Heart left ventricle (tissue), 16 donors: ENCODE data around the gene DNPEP. TPM values are rescaled to one million over a fixed set of nuclear protein-coding genes. Genes with fewer than 3 reads are reported as not detected.

Experiments
- ATAC-seq, 4 donors: fragments of 200-7000 bp; cut with Tn5 transposase; one replicate each; pipeline ENCODE4 v1.9.1; 2020 to 2022; ENCODE audit warnings: moderate library complexity in 4 of 4, mild to moderate bottlenecking in 3 of 4, moderate number of reproducible peaks in 1 of 4
- DNase-seq, 5 donors: peaks; one replicate each; pipeline ENCODE4 v3.0.0-alpha.2; 2020
- H3K27ac ChIP-seq, 12 donors: fragments of 200-600 bp; sonication (generic) in 4 of 12; one replicate each; pipeline versions ENCODE4 v1.5.0 to v1.8.0; 2016 to 2022; ENCODE audit warnings: mild to moderate bottlenecking in 2 of 12
- H3K27me3 ChIP-seq, 9 donors: fragments of 200-600 bp; sonication (generic) in 2 of 9; one replicate each; pipeline versions ENCODE4 v1.5.1 to v1.8.0; 2016 to 2022; ENCODE audit warnings: mild to moderate bottlenecking in 3 of 9
- H3K36me3 ChIP-seq, 9 donors: fragments of 200-600 bp; sonication (generic) in 2 of 9; one replicate each; pipeline versions ENCODE4 v1.5.0 to v1.8.0; 2018 to 2022; ENCODE audit warnings: mild to moderate bottlenecking in 2 of 9
- H3K4me1 ChIP-seq, 12 donors: fragments of 200-600 bp; sonication (generic) in 4 of 12; one replicate each; pipeline versions ENCODE4 v1.5.0 to v1.8.0; 2016 to 2022; ENCODE audit warnings: mild to moderate bottlenecking in 3 of 12
- H3K4me3 ChIP-seq, 12 donors: fragments of 200-600 bp; sonication (generic) in 4 of 12; one replicate each; pipeline versions ENCODE4 v1.5.0 to v1.8.0; 2017 to 2022; ENCODE audit warnings: mild to moderate bottlenecking in 9 of 12, moderate library complexity in 4 of 12
- H3K9me3 ChIP-seq, 12 donors: fragments of 200-600 bp; sonication (generic) in 4 of 12; one replicate each; pipeline versions ENCODE4 v1.5.0 to v1.8.0; 2016 to 2022; ENCODE audit warnings: mild to moderate bottlenecking in 1 of 12
- POLR2A ChIP-seq, 2 donors: fragments of 450-650 bp; IDR thresholded peaks; one replicate each; pipeline ENCODE4 v1.6.1; 2017; ENCODE audit warnings: antibody characterized with exemption in 2 of 2, mild to moderate bottlenecking in 2 of 2, moderate library complexity in 2 of 2
- WGBS, 4 donors: extraction: QIAGEN DNeasy Blood & Tissue Kit in 2 of 4; methylation state at CpG; one replicate each; pipeline versions ENCODE4 v1.1.5 to v1.1.7; 2013 to 2018; 5-methylcytosine and 5-hydroxymethylcytosine counted together
- intact Hi-C, 10 donors: fragments of 100-400 bp; cut with DNase I; formaldehyde crosslinking; loops; one replicate each; pipeline versions ENCODE4 v1.11.1 to v1.14.2; 2022
- polyA plus RNA-seq, 2 donors: library from polyadenylated mRNA; stranded (reverse); fragments of 200-250 nt; gene quantifications; one replicate each; pipeline ENCODE4 v1.2.3, GENCODE V29; 2013
- total RNA-seq, 9 donors: library from RNA; depleted of rRNA in 2 of 9; stranded (reverse); fragments of >200 nt in 2 of 9; fragmentation: NEBNext Ultra II Directional in 3 of 9; extraction: Animal tissue kit (Norgen Biotek cat#: 25700) in 3 of 9; gene quantifications; one replicate each; pipeline versions ENCODE4 v1.1.0 to v1.2.4, GENCODE V29; 2016 to 2023
- TF ChIP-seq, protein P1 (sequence below), 12 donors: fragments of 200-600 bp; sonication (generic) in 4 of 12; IDR thresholded peaks; one replicate each; pipeline versions ENCODE4 v1.5.0 to v1.8.0; 2018 to 2022; ENCODE audit warnings: antibody characterized with exemption in 12 of 12, mild to moderate bottlenecking in 5 of 12
- donor health status: ischemic (EF 13 %, LVEDD 7.1; RV severe dilation, severe dysfunction).
- donor health status: healthy with polysubstance abuse.
- donor health status: DM: no; HTN: yes; CAD: no.
- donor health status: DM: no; HTN: no; CAD: no.
- donor health status: ischemic (EF 25% LVEDD 6.9; RV normal size, moderate dysfunction).
- donor health status: ischemic (EF 25% LVEDD 5.7; RV mildly dilated, moderate dysfunction).
- donor health status: healthy.
- donor health status: DM: yes; HTN: yes; CAD: no.
- donor health status: ischemic (EF 35%, LVEDD 5.7; RV mildly dilated, moderate dysfunction).
- donor health status: nonischemic (EF 11% LVEDD 7.7; RV severe dilation, severe dysfunction).
- donor health status: DM: yes; HTN: yes; CAD: no.
- donor health status: PGD.
- donor health status: ischemic (EF 29% LVEDD 5.4; RV normal size, mild dysfunction).
- donor health status: nonischemic (EF 23%, LVEDD 6.1; RV moderate dilation, normal function).

Gene DNPEP
- total and polyA plus RNA-seq, 11 donors = 61.3 to 101 (median 71.8) TPM

DNA sequence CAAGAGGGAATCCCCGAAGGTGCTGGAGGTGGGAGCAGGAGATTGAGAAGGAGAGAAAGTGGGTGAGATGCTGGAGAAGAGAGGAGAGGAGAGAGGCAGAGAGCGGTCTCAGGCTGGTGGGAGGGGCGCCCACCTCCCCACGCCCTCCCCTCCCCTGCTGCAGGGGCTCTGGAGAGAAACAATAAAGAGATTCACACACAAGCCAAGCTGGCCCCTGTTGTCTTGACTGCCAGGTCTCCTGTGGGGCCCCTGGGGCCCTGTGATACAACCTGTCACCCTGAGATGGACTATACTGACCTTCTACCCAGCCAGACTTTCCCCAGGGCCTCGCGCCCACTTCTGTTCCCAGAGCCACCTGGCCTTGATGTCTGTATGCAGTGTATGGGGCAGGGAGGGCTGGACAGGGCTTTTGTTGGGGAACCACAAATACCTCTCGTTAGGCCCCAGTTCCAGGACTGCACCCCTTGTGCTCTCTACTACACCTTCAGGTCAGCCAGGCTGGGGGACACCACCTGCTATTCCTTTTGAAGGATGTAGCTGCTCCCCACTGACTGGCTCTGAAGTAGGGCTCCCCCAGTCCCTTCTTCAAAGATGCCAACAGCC lies 38.9 kb upstream of the DNPEP start:
- intact Hi-C loops = loop anchor here in 1 of 10 donors (10.0 kb wide), 1 partner anchor 208 kb away; no protein-coding TSS in a partner anchor
- peak overlapping the region in 9 of 12 donors; percentile 10 to 99 (median 96) for H3K27ac ChIP-seq
- DNase-seq (peak in 1 of 5 donors; percentile 32), ATAC-seq (peak in 2 of 4 donors; percentile 1 to 2)
- H3K27me3 ChIP-seq = no peaks in the 10 kb centered on the region
- H3K9me3 ChIP-seq = no peaks in the 10 kb centered on the region
- 62 to 85% (median 70%) methylated on average over 7 of the region's 7 CpGs for WGBS, 4 donors
- H3K36me3 ChIP-seq = peaks cover 0 to 59% (median 23%) of the 10 kb centered on the region in 9 donors
- no peak overlapping the region for H3K4me3 ChIP-seq
- peaks cover 0 to 26% (median 0%) of the 10 kb centered on the region in 12 donors for H3K4me1 ChIP-seq
- TF ChIP-seq, protein P1, sequence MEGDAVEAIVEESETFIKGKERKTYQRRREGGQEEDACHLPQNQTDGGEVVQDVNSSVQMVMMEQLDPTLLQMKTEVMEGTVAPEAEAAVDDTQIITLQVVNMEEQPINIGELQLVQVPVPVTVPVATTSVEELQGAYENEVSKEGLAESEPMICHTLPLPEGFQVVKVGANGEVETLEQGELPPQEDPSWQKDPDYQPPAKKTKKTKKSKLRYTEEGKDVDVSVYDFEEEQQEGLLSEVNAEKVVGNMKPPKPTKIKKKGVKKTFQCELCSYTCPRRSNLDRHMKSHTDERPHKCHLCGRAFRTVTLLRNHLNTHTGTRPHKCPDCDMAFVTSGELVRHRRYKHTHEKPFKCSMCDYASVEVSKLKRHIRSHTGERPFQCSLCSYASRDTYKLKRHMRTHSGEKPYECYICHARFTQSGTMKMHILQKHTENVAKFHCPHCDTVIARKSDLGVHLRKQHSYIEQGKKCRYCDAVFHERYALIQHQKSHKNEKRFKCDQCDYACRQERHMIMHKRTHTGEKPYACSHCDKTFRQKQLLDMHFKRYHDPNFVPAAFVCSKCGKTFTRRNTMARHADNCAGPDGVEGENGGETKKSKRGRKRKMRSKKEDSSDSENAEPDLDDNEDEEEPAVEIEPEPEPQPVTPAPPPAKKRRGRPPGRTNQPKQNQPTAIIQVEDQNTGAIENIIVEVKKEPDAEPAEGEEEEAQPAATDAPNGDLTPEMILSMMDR (IDR thresholded peaks at IDR 0.05) = no peak
- TF ChIP-seq POLR2A (IDR thresholded peaks at IDR 0.05) = no peak

DNA sequence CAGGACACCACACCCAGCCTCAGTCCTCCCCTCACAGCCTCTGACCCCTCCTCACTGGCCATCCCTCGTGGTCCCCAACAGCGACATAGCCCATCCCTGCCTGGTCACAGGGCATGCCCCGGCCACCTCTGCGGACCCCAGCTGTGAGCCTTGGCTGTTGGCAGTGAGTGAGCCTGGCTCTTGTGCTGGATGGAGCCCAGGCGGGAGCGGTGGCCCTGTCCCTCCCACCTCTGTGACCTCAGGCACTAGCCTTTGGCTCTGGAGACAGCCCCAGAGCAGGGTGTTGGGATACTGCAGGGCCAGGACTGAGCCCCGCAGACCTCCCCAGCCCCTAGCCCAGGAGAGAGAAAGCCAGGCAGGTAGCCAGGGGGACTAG lies 38.3 kb upstream of the DNPEP start:
- ATAC-seq (peak in 2 of 4 donors; percentile 0 to 9), DNase-seq (peak in 1 of 5 donors; percentile 36)
- Histone ChIP-seq H3K9me3 (no peaks in the 10 kb centered on the region), H3K27ac (peak overlapping the region in 9 of 12 donors; percentile 10 to 99 (median 96)), H3K27me3 (no peaks in the 10 kb centered on the region), H3K36me3 (peaks cover 0 to 64% (median 27%) of the 10 kb centered on the region in 9 donors), H3K4me1 (peaks cover 0 to 24% (median 0%) of the 10 kb centered on the region in 12 donors), H3K4me3 (no peak overlapping the region)
- intact Hi-C loops = loop anchor here in 1 of 10 donors (10.0 kb wide), 1 partner anchor 209 kb away; no protein-coding TSS in a partner anchor
- 59 to 73% (median 64%) methylated on average over 7 of the region's 7 CpGs for WGBS, 4 donors
- TF ChIP-seq POLR2A (IDR thresholded peaks at IDR 0.05) = no peak
- TF ChIP-seq, protein P1 (IDR thresholded peaks at IDR 0.05) = no peak

GRCh38 chr2:219425238-219426067 lies 37.7 kb upstream of the DNPEP start:
- H3K27ac ChIP-seq = peak overlapping the region in 10 of 12 donors; percentile 8 to 99 (median 96)
- peaks cover 0 to 20% (median 0%) of the 10 kb centered on the region in 12 donors for H3K4me1 ChIP-seq
- ATAC-seq (peak in 2 of 4 donors; percentile 2 to 8), DNase-seq (no peak)
- no peaks in the 10 kb centered on the region for H3K9me3 ChIP-seq
- TF ChIP-seq POLR2A (IDR thresholded peaks at IDR 0.05) = no peak
- TF ChIP-seq, protein P1 (IDR thresholded peaks at IDR 0.05) = no peak
- peaks cover 0 to 4% (median 0%) of the 10 kb centered on the region in 9 donors for H3K27me3 ChIP-seq
- 63 to 87% (median 79%) methylated on average over 8 of the region's 8 CpGs for WGBS, 4 donors
- intact Hi-C loops = loop anchor here in 1 of 10 donors (10.0 kb wide), 1 partner anchor 209 kb away; no protein-coding TSS in a partner anchor
- H3K36me3 ChIP-seq = peaks cover 0 to 70% (median 33%) of the 10 kb centered on the region in 9 donors
- H3K4me3 ChIP-seq = peak overlapping the region in 2 of 12 donors; percentile 75 to 80
